K562 (cell line): Measurements from ENCODE around the gene KCNQ5. TPM values are rescaled to one million over a fixed set of nuclear protein-coding genes. Genes with fewer than 3 reads are reported as not detected.

Source experiments
- ATAC-seq: fragments of 200-7000 bp; cut with Tn5 transposase; 3 replicates; pipeline ENCODE4 v1.9.1; 2020; ENCODE audit warnings: moderate library complexity
- BruUV-seq: library from RNA; stranded (reverse); fragments of 400-500 nt; replicated peaks from 2 replicates; lab custom pipeline; 2021; lab: Mats Ljungman, UMichigan
- CTCF ChIA-PET: fragments of 300-600 bp; formaldehyde crosslinking; extraction: SDS; loops from one replicate; lab custom pipeline; 2021; ENCODE audit warnings: low intra/inter-chr PET ratio; lab: Yijun Ruan, JAX
- POLR2A ChIA-PET: fragments of 300-600, 350-650 bp; sonication (Branson Sonifier 250); formaldehyde crosslinking; extraction: SDS; loops from one replicate; lab custom pipeline; 2021; ENCODE audit warnings: antibody characterized with exemption, inconsistent platforms; lab: Yijun Ruan, JAX
- DNase-seq, 4 experiments: peaks; one replicate each; pipeline versions ENCODE4 v3.0.0 to v3.0.0-alpha.2; 2011 to 2018; ENCODE audit warnings: low spot score in 3 of 4, mixed read lengths in 3 of 4; ENCODE audit errors: extremely low read depth in 1 of 4
- FAIRE-seq: peaks from 2 replicates; lab custom pipeline; 2011; peaks lifted over from hg19 to GRCh38; lab: Jason Lieb, UNC
- H2AFZ ChIP-seq: 2 replicates; pipeline ENCODE4 v1.6.0; 2011; ENCODE audit warnings: low read depth, low read length, control low read depth, inconsistent platforms
- H3K27ac ChIP-seq: fragments of 200-600 bp; 3 replicates; pipeline ENCODE4 v1.8.0; 2011; ENCODE audit warnings: low read depth, mild to moderate bottlenecking, control low read depth, inconsistent platforms, low read length, moderate library complexity, mixed read lengths; ENCODE audit errors: extremely low read depth
- H3K27me3 ChIP-seq, 2 experiments: fragments of 300-600 bp in 1 of 2; 2 replicates in 1 of 2; 3 replicates in 1 of 2; pipeline versions ENCODE4 v1.6.0 to v1.8.0; 2011; ENCODE audit warnings: inconsistent platforms in 2 of 2, low read length in 2 of 2, mild to moderate bottlenecking in 1 of 2, mixed read lengths in 1 of 2, moderate library complexity in 1 of 2; ENCODE audit not compliant: control insufficient read depth in 2 of 2, insufficient read depth in 2 of 2
- H3K36me3 ChIP-seq: fragments of 300-600 bp; 3 replicates; pipeline ENCODE4 v1.8.0; 2011; ENCODE audit warnings: mild to moderate bottlenecking, low read length, inconsistent platforms; ENCODE audit not compliant: control insufficient read depth, insufficient read depth
- H3K4me1 ChIP-seq, 2 experiments: fragments of 200-600 bp in 1 of 2; replicated peaks in 1 of 2; 2 replicates in 1 of 2; 3 replicates in 1 of 2; pipeline versions ENCODE4 v1.5.1 to v1.8.0; 2011; ENCODE audit warnings: inconsistent platforms in 2 of 2, low read length in 2 of 2, mild to moderate bottlenecking in 1 of 2, mixed read lengths in 1 of 2, moderate library complexity in 1 of 2; ENCODE audit not compliant: control insufficient read depth in 2 of 2, insufficient read depth in 2 of 2
- H3K4me2 ChIP-seq: 2 replicates; pipeline ENCODE4 v1.6.1; 2011; ENCODE audit warnings: low read length, control low read depth, inconsistent platforms, mixed read lengths; ENCODE audit not compliant: insufficient read depth
- H3K4me3 ChIP-seq: fragments of 200-600 bp; sonication (generic), shearing (Covaris generic); 2 replicates; pipeline ENCODE4 v1.5.1; 2016; ENCODE audit warnings: control low read depth, inconsistent platforms
- H3K79me2 ChIP-seq: fragments of 200-600 bp; 3 replicates; pipeline ENCODE4 v1.8.0; 2011; ENCODE audit warnings: low read length, inconsistent platforms; ENCODE audit not compliant: control insufficient read depth, insufficient read depth
- H3K9ac ChIP-seq, 2 experiments: 2 replicates each; pipeline versions ENCODE4 v1.6.0 to v1.6.1; 2011; ENCODE audit warnings: low read depth in 2 of 2, low read length in 2 of 2, control low read depth in 1 of 2, inconsistent platforms in 1 of 2, mild to moderate bottlenecking in 1 of 2, mixed read lengths in 1 of 2; ENCODE audit not compliant: insufficient read depth in 1 of 2
- H3K9me1 ChIP-seq: one replicate; pipeline ENCODE4 v1.6.0; 2011; ENCODE audit warnings: inconsistent platforms, mild to moderate bottlenecking, low read length, moderate library complexity; ENCODE audit not compliant: control insufficient read depth, insufficient read depth
- H3K9me3 ChIP-seq: replicated peaks from 2 replicates; pipeline ENCODE4 v1.5.1; 2011; ENCODE audit warnings: low read depth, low read length, inconsistent platforms; ENCODE audit not compliant: control insufficient read depth, insufficient read depth
- H4K20me1 ChIP-seq: replicated peaks from 2 replicates; pipeline ENCODE4 v1.6.1; 2011; ENCODE audit warnings: low read length, inconsistent platforms, mixed read lengths; ENCODE audit not compliant: control insufficient read depth, insufficient read depth
- COPS2 ChIP-seq: fragments of 450-650 bp; conservative IDR thresholded peaks from 2 replicates; pipeline ENCODE4 v1.6.1; 2016; ENCODE audit warnings: mild to moderate bottlenecking, moderate library complexity
- MCM5 ChIP-seq: fragments of 450-650 bp; IDR thresholded peaks from 2 replicates; pipeline ENCODE4 v1.6.1; 2016; ENCODE audit warnings: low read depth
- NCOA2 ChIP-seq, 2 experiments: fragments of 450-650 bp; IDR thresholded peaks; 2 replicates each; pipeline ENCODE4 v1.6.1; 2018; ENCODE audit warnings: mild to moderate bottlenecking in 2 of 2, moderate library complexity in 1 of 2; ENCODE audit not compliant: partially characterized antibody in 2 of 2
- PURB ChIP-seq: sonication (generic); formaldehyde crosslinking; IDR thresholded peaks from 2 replicates; pipeline ENCODE4 v1.9.0; 2021; ENCODE audit warnings: low read depth, mild to moderate bottlenecking, missing genetic modification reagents
- ZNF695 ChIP-seq: fragments of 450-650 bp; formaldehyde crosslinking; IDR thresholded peaks from 2 replicates; pipeline ENCODE4 v1.4.0; 2020; ENCODE audit warnings: mild to moderate bottlenecking, moderate library complexity
- in situ Hi-C: fragments of 300-500 bp; cut with MboI; formaldehyde crosslinking; loops from 4 replicates; pipeline ENCODE4 v1.15.0; 2018; ENCODE audit warnings: inconsistent platforms, mixed read lengths
- intact Hi-C: fragments of 100-400 bp; cut with micrococcal nuclease; formaldehyde crosslinking; loops from 2 replicates; pipeline ENCODE4 v1.14.2; 2022
- polyA plus RNA-seq, 8 experiments: library from polyadenylated mRNA; depleted of rRNA in 4 of 8; stranded (reverse) in 5 of 8; unstranded in 3 of 8; fragments of >200 nt; fragmentation: Nextera tagmentation in 2 of 8; fragmentation: Illumina TruSeq in 1 of 8; extraction: Ambion mirVana in 2 of 8; extraction: Trizol in 1 of 8; gene quantifications; 2 replicates each; pipeline versions ENCODE4 v1.2.1 to v1.2.3, GENCODE V29; 2011 to 2014; ENCODE audit warnings: inconsistent platforms in 1 of 8, missing spikeins in 1 of 8
- total RNA-seq, 7 experiments: library from RNA; depleted of rRNA in 6 of 7; stranded (reverse); fragments of >200 nt in 6 of 7; fragmentation: Illumina TruSeq in 2 of 7; extraction: Trizol in 2 of 7; gene quantifications; 2 replicates each; pipeline versions ENCODE4 v1.2.1 to v1.2.3, GENCODE V29; 2011 to 2021; ENCODE audit warnings: low replicate concordance in 1 of 7

Gene KCNQ5
- total and polyA plus RNA-seq, 9 of the 15 experiments (the other 6 are each of a cell fraction or from before 2014, with no cell fraction given): 0.31 to 5.9 (median 2.6) TPM

DNA sequence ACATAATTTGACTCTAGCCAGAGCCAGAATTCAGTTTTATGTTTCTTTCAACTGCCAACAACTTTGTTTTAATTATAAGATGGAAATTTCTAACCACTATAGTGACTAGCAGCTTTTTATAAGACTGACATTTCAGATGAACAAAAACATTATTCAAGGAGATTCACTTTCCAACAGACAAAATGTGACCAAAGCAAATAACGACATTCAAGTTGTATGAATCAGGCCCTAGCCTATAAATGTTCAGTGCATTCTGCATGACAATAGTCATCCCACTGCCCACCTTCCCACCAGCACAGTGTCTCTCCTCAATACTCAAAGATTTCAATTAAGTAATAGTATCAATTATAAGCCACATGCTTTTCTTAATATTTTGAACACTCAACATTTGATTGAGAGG is 402.7 kb downstream of the KCNQ5 start (continued):
- TF ChIP-seq NCOA2 (IDR thresholded peaks at IDR 0.05; ENCODE audit: partially characterized antibody in 2 of 2): no peak
- TF ChIP-seq PURB (CRISPR knock-in tag): no peak

GRCh38 chr6:73027691-73028090 is 405.8 kb downstream of the KCNQ5 start:
- CTCF ChIA-PET: no interaction called here
- no peaks in the 10 kb centered on the region for H4K20me1 ChIP-seq
- TF ChIP-seq COPS2 (no peak), ZNF695 (CRISPR knock-in tag) (no peak), MCM5 (no peak)
- intact Hi-C loops: no loop called here
- ATAC-seq (no peak), FAIRE-seq (no peak), DNase-seq (no peak)
- H3K4me2 ChIP-seq: no peak overlapping the region
- no TSS peak for BruUV-seq
- H3K4me1 ChIP-seq: no peaks in the 10 kb centered on the region; a peak in 2 of 5 replicates
- POLR2A ChIA-PET: no interaction called here
- H3K4me3 ChIP-seq: no peak overlapping the region
- no peaks in the 10 kb centered on the region for H3K36me3 ChIP-seq
- H3K9ac ChIP-seq: no peak overlapping the region
- no peaks in the 10 kb centered on the region for H3K27me3 ChIP-seq
- no peaks in the 10 kb centered on the region for H3K9me1 ChIP-seq
- no peak overlapping the region for H3K27ac ChIP-seq
- in situ Hi-C loops: no loop called here
- no peaks in the 10 kb centered on the region for H3K9me3 ChIP-seq
- no peak overlapping the region for H2AFZ ChIP-seq
- no peaks in the 10 kb centered on the region for H3K79me2 ChIP-seq
